Brain microvascular endothelial cell (primary cell): ENCODE measurements around the gene GPC5.

Source experiments
- DNase-seq: peaks from one replicate; pipeline ENCODE4 v3.0.0-alpha.2; 2020
- H3K27ac ChIP-seq: fragments of 250-450 bp; sonication (Bioruptor Pico); 2 replicates; pipeline ENCODE4 v1.5.1; 2020; ENCODE audit warnings: mild to moderate bottlenecking, moderate library complexity
- H3K27me3 ChIP-seq: fragments of 250-450 bp; sonication (Bioruptor Pico); replicated peaks from 2 replicates; pipeline ENCODE4 v1.5.1; 2020; ENCODE audit warnings: mild to moderate bottlenecking
- H3K36me3 ChIP-seq: fragments of 250-450 bp; sonication (Bioruptor Pico); replicated peaks from 2 replicates; pipeline ENCODE4 v1.5.1; 2020; ENCODE audit warnings: mild to moderate bottlenecking
- H3K4me3 ChIP-seq: 2 replicates; pipeline ENCODE4 v1.5.1; 2011; ENCODE audit warnings: low read depth, mild to moderate bottlenecking, control low read depth, low read length, moderate library complexity
- CTCF ChIP-seq: IDR thresholded peaks from 2 replicates; pipeline ENCODE4 v1.5.1; 2011; ENCODE audit warnings: low read depth, mild to moderate bottlenecking, moderate library complexity, low read length, control low read depth, inconsistent platforms; ENCODE audit errors: missing control alignments
- in situ Hi-C: cut with HindIII; loops from 2 replicates; pipeline ENCODE4 v1.10.0; 2017; ENCODE audit warnings: low sequenced_read_pairs, low pct_ligation_motif_present

The GPC5 gene

GRCh38 chr13:92900446-92900845 lies 1502.0 kb downstream of the GPC5 start:
- H3K27me3 ChIP-seq = no peaks in the 10 kb centered on the region
- TF ChIP-seq CTCF = no peak
- H3K27ac ChIP-seq = no peak overlapping the region
- in situ Hi-C loops = no loop called here
- DNase-seq = no peak
- H3K36me3 ChIP-seq = no peaks in the 10 kb centered on the region
- no peak overlapping the region for H3K4me3 ChIP-seq

GRCh38 chr13:92901739-92902138 lies 1503.3 kb downstream of the GPC5 start:
- DNase-seq = no peak
- TF ChIP-seq CTCF = no peak
- H3K36me3 ChIP-seq = no peaks in the 10 kb centered on the region
- H3K27ac ChIP-seq = no peak overlapping the region
- no peaks in the 10 kb centered on the region for H3K27me3 ChIP-seq
- H3K4me3 ChIP-seq = no peak overlapping the region
- in situ Hi-C loops = no loop called here

GRCh38 chr13:92912629-92913028 lies 1514.2 kb downstream of the GPC5 start:
- no peak for TF ChIP-seq CTCF
- Histone ChIP-seq H3K27ac (no peak overlapping the region), H3K27me3 (no peaks in the 10 kb centered on the region), H3K4me3 (no peak overlapping the region), H3K36me3 (no peaks in the 10 kb centered on the region)
- no peak for DNase-seq
- in situ Hi-C loops = no loop called here

- DNase-seq = no peak
- Histone ChIP-seq H3K4me3 (no peak overlapping the region), H3K27ac (no peak overlapping the region), H3K36me3 (no peaks in the 10 kb centered on the region), H3K27me3 (no peaks in the 10 kb centered on the region)
- in situ Hi-C loops = no loop called here
- TF ChIP-seq CTCF = no peak
These were observed 1515.4 kb downstream of the GPC5 start for GRCh38 chr13:92913840-92914239.
